GM12801 (cell line): Measurements from ENCODE around the gene ZNF273.

Experiments used
- CTCF ChIP-seq: IDR thresholded peaks from one replicate; pipeline ENCODE4 v1.5.1; 2011; ENCODE audit warnings: control low read depth; ENCODE audit not compliant: insufficient read length; ENCODE audit errors: extremely low read depth

Gene ZNF273

GRCh38 chr7:64888561-64888900 lies 14.5 kb upstream of the ZNF273 start:
- no peak for TF ChIP-seq CTCF

GRCh38 chr7:64888901-64889685 lies 14.0 kb upstream of the ZNF273 start:
- TF ChIP-seq CTCF: no peak

- TF ChIP-seq CTCF: no peak
Measured at GRCh38 chr7:64889686-64890162, 13.3 kb upstream of the ZNF273 start.

GRCh38 chr7:64890761-64891362 lies 12.2 kb upstream of the ZNF273 start:
- no peak for TF ChIP-seq CTCF

- no peak for TF ChIP-seq CTCF
Measured at GRCh38 chr7:64892116-64892515, 11.0 kb upstream of the ZNF273 start.

- no peak for TF ChIP-seq CTCF
Measured at GRCh38 chr7:64892666-64893309, 10.3 kb upstream of the ZNF273 start.

GRCh38 chr7:64893401-64893800 lies 9.7 kb upstream of the ZNF273 start:
- no peak for TF ChIP-seq CTCF
